ENCODE measurements around the gene GAS7.

DNA sequence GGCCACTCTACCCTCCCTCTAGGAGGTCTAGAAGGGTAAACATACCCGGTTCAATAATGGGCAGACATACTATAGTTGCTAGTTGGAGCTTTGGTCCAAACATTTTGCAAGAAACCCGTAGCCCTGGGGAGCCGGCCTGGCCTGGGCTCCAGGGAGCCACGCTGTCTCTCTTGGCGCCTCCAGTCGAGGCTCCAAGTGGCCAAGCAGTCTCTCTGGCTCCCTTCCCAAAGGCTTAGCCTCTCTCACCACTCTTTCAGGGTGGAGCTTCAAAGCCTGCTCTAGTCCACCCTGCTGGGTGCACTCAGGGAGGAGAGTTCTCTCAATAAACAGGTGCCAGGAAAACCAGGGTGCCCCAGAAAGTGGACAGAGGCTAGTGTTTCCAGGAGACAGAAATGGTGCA is 325.6 kb downstream of the GAS7 start:
- TF ChIP-seq, protein P1, sequence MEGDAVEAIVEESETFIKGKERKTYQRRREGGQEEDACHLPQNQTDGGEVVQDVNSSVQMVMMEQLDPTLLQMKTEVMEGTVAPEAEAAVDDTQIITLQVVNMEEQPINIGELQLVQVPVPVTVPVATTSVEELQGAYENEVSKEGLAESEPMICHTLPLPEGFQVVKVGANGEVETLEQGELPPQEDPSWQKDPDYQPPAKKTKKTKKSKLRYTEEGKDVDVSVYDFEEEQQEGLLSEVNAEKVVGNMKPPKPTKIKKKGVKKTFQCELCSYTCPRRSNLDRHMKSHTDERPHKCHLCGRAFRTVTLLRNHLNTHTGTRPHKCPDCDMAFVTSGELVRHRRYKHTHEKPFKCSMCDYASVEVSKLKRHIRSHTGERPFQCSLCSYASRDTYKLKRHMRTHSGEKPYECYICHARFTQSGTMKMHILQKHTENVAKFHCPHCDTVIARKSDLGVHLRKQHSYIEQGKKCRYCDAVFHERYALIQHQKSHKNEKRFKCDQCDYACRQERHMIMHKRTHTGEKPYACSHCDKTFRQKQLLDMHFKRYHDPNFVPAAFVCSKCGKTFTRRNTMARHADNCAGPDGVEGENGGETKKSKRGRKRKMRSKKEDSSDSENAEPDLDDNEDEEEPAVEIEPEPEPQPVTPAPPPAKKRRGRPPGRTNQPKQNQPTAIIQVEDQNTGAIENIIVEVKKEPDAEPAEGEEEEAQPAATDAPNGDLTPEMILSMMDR (IDR thresholded peaks at IDR 0.05), result no peak
- TF ChIP-seq POLR2AphosphoS5 (IDR thresholded peaks at IDR 0.05), result no peak
- TF ChIP-seq POLR2A (IDR thresholded peaks at IDR 0.05), result no peak
- no peak for TF ChIP-seq EP300 (IDR thresholded peaks at IDR 0.05)
